Measurements from ENCODE around the gene MUC6.
A peak's percentile ranks its signal among the peaks of the same experiment; 100 is the strongest.

The MUC6 gene

DNA sequence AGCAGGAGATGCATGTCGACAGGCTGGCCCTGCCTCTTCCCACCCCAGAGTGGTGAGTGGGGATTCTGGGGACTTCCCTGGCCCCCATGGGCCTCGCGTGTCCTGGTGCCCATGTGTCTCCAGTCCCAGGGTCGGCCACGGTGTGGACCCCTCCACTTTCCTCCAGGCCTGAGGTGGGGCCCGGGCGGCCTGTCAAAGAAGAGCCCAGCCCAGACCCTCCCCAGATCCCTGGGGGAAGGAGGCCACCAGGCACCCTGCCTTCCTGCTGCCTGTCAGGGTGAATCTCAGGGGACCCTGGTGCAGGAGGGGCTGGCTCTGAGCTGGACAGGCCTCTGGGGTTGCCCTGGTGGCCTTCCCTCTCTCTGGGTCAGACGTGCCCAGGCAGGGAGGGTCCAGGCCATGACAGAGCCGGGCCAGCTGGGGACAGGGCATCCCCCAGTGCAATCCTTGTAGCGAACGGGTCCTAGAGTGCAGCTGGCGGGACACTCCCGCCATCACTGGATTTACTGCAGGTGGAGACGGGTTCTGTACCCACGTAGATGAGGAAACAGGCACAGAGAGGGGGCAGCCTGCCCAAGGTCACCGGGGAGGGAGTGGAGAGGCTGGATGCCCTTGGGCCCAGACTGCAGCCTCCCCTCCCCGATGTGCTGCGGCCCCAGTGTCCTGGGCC lies 13.5 kb upstream of the MUC6 start:
- Histone ChIP-seq H3K36me3 (no peaks in the 10 kb centered on the region), H3K9me3 (no peaks in the 10 kb centered on the region), H3K4me1 (no peaks in the 10 kb centered on the region), H3K4me3 (ENCODE audit: low read depth, low read length) (no peak overlapping the region), H3K27me3 (no peaks in the 10 kb centered on the region)
- DNase-seq: peak; percentile 6
- TF ChIP-seq, protein P1, sequence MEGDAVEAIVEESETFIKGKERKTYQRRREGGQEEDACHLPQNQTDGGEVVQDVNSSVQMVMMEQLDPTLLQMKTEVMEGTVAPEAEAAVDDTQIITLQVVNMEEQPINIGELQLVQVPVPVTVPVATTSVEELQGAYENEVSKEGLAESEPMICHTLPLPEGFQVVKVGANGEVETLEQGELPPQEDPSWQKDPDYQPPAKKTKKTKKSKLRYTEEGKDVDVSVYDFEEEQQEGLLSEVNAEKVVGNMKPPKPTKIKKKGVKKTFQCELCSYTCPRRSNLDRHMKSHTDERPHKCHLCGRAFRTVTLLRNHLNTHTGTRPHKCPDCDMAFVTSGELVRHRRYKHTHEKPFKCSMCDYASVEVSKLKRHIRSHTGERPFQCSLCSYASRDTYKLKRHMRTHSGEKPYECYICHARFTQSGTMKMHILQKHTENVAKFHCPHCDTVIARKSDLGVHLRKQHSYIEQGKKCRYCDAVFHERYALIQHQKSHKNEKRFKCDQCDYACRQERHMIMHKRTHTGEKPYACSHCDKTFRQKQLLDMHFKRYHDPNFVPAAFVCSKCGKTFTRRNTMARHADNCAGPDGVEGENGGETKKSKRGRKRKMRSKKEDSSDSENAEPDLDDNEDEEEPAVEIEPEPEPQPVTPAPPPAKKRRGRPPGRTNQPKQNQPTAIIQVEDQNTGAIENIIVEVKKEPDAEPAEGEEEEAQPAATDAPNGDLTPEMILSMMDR (IDR thresholded peaks at IDR 0.05; ENCODE audit: low read depth, low read length): no peak

DNA sequence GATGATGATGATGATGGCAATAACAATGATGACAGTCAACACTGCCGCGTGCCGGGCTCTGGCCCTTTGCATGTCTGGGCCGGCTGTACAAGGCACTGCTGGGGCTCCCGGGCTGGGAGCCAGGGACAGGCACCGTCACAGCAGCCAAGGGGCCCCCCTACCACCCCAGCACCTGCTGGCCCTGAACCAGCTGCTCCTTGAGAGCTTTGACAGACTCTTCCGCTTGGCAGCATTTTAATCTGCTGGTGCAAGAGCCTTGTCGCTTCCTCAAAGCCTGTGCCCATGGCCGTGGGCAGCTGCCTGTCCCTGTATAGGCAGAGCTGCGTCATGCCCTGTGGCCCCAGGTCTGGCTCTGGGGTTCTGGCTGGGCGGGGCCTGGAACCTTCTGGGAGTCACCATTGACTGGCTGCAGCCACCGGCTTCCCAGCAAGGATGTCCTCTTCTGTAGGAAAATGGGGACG lies 12.9 kb upstream of the MUC6 start:
- Histone ChIP-seq H3K36me3 (no peaks in the 10 kb centered on the region), H3K9me3 (no peaks in the 10 kb centered on the region), H3K4me3 (ENCODE audit: low read depth, low read length) (no peak overlapping the region), H3K27me3 (no peaks in the 10 kb centered on the region), H3K4me1 (no peaks in the 10 kb centered on the region)
- TF ChIP-seq, protein P1 (IDR thresholded peaks at IDR 0.05; ENCODE audit: low read depth, low read length): no peak
- peak; percentile 3 for DNase-seq

DNA sequence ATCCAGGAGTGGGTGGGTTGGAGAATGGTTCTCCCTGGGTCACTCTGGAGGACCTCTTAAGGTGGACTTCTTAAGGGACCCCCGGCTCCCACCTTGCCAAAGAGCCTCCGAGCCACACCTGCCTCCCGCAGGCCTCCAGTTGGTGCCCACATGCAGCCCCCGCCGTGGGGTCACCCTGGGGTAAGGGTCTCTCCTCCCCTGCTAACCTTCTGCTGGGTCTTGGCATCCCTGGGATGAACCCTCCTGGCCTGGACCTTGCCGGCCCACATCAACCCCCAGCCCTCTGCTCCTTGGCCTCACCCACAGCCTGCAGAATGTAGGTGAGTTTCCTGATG lies 12.5 kb upstream of the MUC6 start:
- no peaks in the 10 kb centered on the region for H3K9me3 ChIP-seq
- H3K4me3 ChIP-seq (ENCODE audit: low read depth, low read length): no peak overlapping the region
- no peaks in the 10 kb centered on the region for H3K27me3 ChIP-seq
- DNase-seq: no peak
- TF ChIP-seq, protein P1 (IDR thresholded peaks at IDR 0.05; ENCODE audit: low read depth, low read length): no peak
- H3K4me1 ChIP-seq: no peaks in the 10 kb centered on the region
- no peaks in the 10 kb centered on the region for H3K36me3 ChIP-seq

DNA sequence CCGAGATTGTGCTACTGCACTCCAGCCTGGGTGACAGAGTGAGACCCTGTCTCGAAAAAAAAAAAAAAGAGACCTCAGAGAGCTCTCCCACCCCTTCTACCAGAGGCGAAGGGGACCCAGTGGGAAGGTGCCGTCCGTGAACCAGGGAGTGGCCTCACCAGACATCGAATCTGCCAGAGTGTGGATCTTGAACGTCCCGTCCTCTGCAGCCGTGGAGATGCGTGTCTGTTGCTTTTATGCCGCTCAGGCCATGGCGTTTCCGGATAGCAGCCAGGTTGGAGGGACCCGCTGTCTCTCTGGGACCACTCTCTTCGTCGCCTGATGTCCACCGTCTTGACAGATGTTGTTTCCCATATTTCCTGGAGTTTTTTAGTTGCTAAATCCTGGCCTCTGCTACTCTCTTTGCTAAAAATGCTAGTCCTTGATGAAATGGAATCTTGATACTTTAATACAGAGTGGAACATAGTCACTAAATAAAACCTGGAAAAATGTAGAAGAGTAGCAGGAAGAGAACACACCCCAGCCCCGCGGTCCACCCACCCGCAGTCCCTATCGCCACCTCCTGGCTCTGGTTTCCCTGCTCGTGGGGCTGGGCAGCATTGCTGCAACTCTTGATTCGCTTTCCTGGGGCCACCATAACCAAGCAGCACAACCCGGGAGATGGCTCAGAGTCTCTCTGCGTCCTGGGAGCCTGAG lies 12.0 kb upstream of the MUC6 start:
- TF ChIP-seq, protein P1 (IDR thresholded peaks at IDR 0.05; ENCODE audit: low read depth, low read length): no peak
- peak; percentile 6 for DNase-seq
- H3K27me3 ChIP-seq: no peaks in the 10 kb centered on the region
- no peaks in the 10 kb centered on the region for H3K9me3 ChIP-seq
- no peaks in the 10 kb centered on the region for H3K4me1 ChIP-seq
- no peak overlapping the region for H3K4me3 ChIP-seq (ENCODE audit: low read depth, low read length)
- H3K36me3 ChIP-seq: no peaks in the 10 kb centered on the region

DNA sequence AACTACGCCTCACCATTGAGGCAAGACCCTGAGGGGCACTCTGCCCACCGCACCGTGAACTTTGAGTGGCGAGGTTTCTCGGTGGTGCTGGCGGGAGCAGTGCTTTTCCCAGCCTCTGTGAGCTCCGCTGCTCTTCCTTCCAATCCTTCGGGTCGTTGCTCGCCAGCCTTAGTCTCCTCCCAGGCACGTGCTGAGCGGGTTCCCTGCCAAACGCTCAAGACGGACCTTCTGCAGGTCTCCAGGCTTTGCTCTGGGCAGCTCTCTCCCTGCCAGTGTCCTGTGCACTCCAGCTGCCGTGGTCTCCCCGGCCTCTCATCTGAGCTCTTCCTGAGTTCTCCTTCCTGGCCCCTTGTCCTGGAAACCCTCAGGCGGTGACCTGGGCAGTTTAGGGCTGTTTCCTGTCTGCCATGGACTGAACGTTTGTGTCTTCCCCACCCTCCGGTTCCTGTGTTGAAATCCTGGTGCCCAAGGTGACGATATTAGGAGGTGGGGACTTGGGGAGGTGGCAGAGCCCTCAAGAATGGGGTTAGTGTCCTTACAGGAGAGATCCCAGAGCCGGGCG lies 11.2 kb upstream of the MUC6 start:
- Histone ChIP-seq H3K36me3 (no peaks in the 10 kb centered on the region), H3K9me3 (no peaks in the 10 kb centered on the region), H3K4me1 (no peaks in the 10 kb centered on the region), H3K27me3 (no peaks in the 10 kb centered on the region), H3K4me3 (ENCODE audit: low read depth, low read length) (no peak overlapping the region)
- peak; percentile 3 for DNase-seq
- TF ChIP-seq, protein P1 (IDR thresholded peaks at IDR 0.05; ENCODE audit: low read depth, low read length): no peak

DNA sequence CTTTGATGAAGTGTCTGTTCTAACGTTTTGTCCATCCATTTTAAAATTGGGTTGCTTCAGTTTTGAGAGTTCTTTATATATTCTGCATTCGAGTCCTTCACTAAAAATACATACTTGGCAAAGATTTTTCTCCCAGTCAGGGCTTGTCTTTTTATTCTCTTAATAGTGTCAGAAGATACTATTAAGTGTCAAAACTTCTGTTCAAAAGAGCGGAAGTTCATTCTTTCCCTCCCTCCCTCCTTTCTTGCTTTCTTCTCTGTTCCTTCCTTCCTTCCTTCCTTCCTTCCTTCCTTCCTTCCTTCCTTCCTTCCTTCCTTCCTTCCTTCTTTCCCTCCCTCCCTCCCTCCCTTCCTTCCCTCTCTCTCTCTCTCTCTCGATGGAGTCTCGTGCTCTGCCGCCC lies 7.6 kb upstream of the MUC6 start:
- H3K9me3 ChIP-seq: no peaks in the 10 kb centered on the region
- H3K27me3 ChIP-seq: no peaks in the 10 kb centered on the region
- H3K36me3 ChIP-seq: no peaks in the 10 kb centered on the region
- no peaks in the 10 kb centered on the region for H3K4me1 ChIP-seq
- no peak overlapping the region for H3K4me3 ChIP-seq (ENCODE audit: low read depth, low read length)
- TF ChIP-seq, protein P1 (IDR thresholded peaks at IDR 0.05; ENCODE audit: low read depth, low read length): no peak
- no peak for DNase-seq

All from BE2C (cell line).